GM21367 (cell line): ENCODE measurements around the gene ZNF407.

Source experiments
- ATAC-seq: cut with Tn5 transposase; IDR thresholded peaks from one replicate; pipeline ENCODE4 v1.9.1; 2021; ENCODE audit not compliant: unreplicated experiment

The ZNF407 gene

DNA sequence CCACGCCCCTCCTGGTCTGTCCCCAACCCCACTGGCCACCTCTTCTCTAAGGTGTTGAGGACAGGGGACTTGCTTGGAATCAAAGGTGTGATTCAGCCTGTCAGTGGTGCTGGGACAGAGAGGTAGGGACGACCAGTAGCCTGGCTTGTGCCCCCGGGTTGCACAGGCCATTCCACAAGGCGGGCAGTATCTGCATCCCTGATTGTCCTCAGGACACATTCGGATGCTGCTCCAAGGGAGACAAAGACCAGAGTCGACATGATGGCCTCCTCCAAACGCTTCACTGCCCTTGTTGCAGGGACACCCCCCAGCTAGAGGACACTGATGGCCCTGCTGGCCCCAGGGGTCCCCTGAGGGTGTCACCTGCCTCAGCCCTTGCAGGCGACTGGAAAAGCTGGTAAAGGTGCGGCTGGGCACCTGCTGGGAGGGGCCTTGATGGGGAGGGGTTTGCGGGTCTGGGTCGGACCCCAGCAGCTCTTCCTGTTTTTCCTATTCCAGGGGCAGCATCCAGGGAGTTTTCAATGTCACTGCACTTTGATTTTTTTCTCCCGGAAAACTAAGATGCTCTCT, 513.3 kb downstream of the ZNF407 start:
- ATAC-seq = no peak

DNA sequence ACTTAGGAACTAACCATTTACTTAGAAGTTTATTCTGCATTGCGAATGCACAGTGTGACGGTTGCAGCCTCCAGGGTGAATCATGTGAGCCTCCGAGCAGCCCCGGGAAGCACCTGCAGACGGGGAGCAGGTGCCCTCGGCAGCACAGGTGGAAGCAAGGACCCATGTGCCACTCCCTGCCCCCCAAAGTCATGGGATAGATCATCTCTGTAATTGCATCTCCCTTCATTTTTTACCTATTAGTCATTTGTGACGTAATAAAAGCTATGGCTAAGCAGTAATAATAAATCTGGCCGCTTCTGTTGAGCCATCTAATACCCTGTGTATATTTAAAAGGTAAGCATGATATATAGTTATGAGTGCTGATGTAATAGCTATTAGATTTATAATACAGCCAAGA, 514.1 kb downstream of the ZNF407 start:
- ATAC-seq = no peak

DNA sequence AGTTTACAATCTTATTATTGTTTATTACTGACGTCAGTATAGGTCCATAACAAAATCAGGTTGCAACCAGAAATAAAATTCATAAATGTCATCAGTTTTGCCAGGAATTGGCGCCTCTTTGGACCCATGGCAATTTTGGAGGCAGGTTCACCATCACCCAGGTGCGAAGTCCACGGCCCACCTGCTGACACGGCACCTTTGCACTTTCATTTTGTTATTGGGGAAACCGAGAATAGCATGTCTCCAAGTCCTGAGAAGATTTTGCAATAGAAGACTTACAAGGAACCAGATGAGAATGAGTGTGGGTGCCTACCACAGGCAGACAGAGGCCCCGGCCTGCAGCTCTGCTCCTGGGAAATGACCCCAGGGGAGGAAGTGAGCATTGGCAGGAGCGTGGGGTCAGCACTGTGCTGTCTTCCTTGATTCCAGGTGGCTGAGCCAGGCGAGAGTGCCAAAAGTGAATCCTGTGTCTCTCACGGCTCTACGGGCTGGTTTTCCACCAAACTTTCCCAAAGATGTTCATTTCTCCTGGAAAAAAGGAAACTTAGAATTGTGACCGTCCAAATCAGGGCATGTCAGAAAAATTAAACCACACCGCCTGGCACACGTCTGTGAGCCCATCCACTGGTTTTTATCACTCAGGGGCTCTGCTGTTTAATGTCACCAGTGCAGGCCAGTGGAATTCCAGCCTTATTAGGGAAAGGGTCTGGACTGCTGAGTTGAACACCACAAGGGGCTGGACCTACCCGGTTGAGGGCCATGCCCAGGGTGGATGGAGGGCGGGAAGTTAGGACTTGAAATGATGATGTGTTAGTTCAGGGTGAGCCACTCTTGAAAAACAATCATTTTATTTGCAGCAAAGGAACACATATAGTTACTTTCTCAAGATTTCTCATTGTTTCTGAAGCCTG, 514.8 kb downstream of the ZNF407 start:
- ATAC-seq = no peak

DNA sequence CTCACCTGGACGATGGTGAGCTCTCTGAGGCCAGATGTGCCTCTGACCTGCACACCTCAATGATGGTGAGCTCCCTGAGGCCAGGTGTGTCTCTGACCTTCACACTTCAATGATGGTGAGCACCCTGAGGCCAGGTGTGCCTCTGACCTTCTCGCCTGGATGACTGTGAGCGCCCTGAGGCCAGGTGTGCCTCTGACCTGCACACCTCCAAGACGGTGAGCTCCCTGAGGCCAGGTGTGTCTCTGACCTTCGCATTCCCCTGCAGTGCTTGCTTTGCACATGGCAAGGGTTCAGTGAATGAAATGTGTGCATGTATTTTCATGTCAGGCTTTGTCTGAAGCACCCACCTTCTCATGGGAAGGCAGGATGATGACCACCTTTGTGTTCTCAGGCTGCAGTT, 515.8 kb downstream of the ZNF407 start:
- ATAC-seq = no peak

DNA sequence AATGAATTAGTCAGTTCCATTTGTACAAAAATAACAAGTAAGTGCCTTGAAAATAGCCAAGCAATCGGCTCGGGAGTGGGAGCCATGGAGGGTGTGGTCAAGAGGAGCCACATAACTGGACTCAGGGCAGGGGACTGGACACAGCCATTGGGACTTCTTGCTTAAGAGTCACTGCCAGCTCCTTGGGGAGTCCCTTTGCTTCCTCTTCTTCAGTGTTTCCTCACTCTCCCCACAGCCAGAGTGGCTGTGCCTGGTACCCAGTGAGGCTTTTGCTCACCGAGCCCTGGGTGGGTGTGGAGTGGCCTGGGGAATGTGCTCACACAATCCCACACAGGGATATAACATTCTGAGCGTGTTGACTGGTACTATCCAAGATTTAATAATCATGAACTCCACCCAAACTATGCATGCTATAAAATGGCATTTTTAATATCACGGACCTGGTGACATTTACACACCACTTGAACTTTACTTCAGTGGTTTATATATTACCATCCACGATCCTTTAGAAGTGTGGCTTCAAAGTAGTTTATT, 516.6 kb downstream of the ZNF407 start:
- ATAC-seq = no peak
